GM12878 (cell line): ENCODE measurements around the gene GDAP2. TPM values are rescaled to one million over a fixed set of nuclear protein-coding genes. Genes with fewer than 3 reads are reported as not detected.

Source experiments
- ATAC-seq: fragments of 200-7000 bp; cut with Tn5 transposase; 3 replicates; pipeline ENCODE4 v1.9.1; 2020; ENCODE audit warnings: mild to moderate bottlenecking, moderate library complexity
- BruUV-seq: library from RNA; stranded (reverse); fragments of 400-500 nt; replicated peaks from 2 replicates; lab custom pipeline; 2021; lab: Mats Ljungman, UMichigan
- CTCF ChIA-PET: fragments of 300-600 bp; sonication (Branson Sonifier 250); formaldehyde crosslinking; extraction: SDS; loops from one replicate; lab custom pipeline; 2021; ENCODE audit warnings: inconsistent platforms; lab: Yijun Ruan, JAX
- POLR2A ChIA-PET: fragments of 350-600 bp; formaldehyde crosslinking; extraction: SDS; loops from one replicate; lab custom pipeline; 2021; ENCODE audit warnings: inconsistent platforms; lab: Charles Lee
- RAD21 ChIA-PET: fragments of 300-600 bp; sonication (Branson Sonifier 250); formaldehyde crosslinking; loops from one replicate; lab custom pipeline; 2023; ENCODE audit warnings: antibody characterized with exemption; ENCODE audit not compliant: unreplicated experiment; lab: Charles Lee
- SMC1A ChIA-PET: fragments of 300-600 bp; sonication (Branson Sonifier 250); formaldehyde crosslinking; loops from one replicate; lab custom pipeline; 2023; ENCODE audit not compliant: unreplicated experiment, uncharacterized antibody; lab: Charles Lee
- DNase-seq: peaks from one replicate; pipeline ENCODE4 v3.0.0-alpha.2; 2011; ENCODE audit warnings: low read depth, low spot score
- FAIRE-seq: peaks from 3 replicates; lab custom pipeline; 2011; peaks lifted over from hg19 to GRCh38; lab: Jason Lieb, UNC
- H2AFZ ChIP-seq: 2 replicates; pipeline ENCODE4 v1.6.0; 2011; ENCODE audit warnings: low read depth, low read length, control low read depth; ENCODE audit not compliant: control insufficient read depth
- H3K27ac ChIP-seq: 2 replicates; pipeline ENCODE4 v1.5.1; 2011; ENCODE audit warnings: control low read depth; ENCODE audit not compliant: control insufficient read depth, insufficient read depth
- H3K27me3 ChIP-seq, 2 experiments: replicated peaks in 1 of 2; 2 replicates each; pipeline versions ENCODE4 v1.6.0 to v1.6.1; 2011; ENCODE audit warnings: low read length in 1 of 2; ENCODE audit not compliant: control insufficient read depth in 2 of 2, insufficient read depth in 2 of 2
- H3K36me3 ChIP-seq, 2 experiments: 2 replicates each; pipeline ENCODE4 v1.5.1; 2011; ENCODE audit warnings: low read length in 1 of 2; ENCODE audit not compliant: control insufficient read depth in 2 of 2, insufficient read depth in 2 of 2
- H3K4me1 ChIP-seq: 2 replicates; pipeline ENCODE4 v1.6.1; 2011; ENCODE audit warnings: mild to moderate bottlenecking, low read length, moderate library complexity, mixed read lengths; ENCODE audit not compliant: control insufficient read depth, insufficient read depth
- H3K4me2 ChIP-seq: 2 replicates; pipeline ENCODE4 v1.6.0; 2011; ENCODE audit warnings: control low read depth; ENCODE audit not compliant: control insufficient read depth, insufficient read depth
- H3K4me3 ChIP-seq: fragments of 200-600 bp; sonication (generic); 2 replicates; pipeline ENCODE4 v1.5.1; 2016
- H3K79me2 ChIP-seq: 2 replicates; pipeline ENCODE4 v1.6.0; 2011; ENCODE audit warnings: low read length; ENCODE audit not compliant: control insufficient read depth, insufficient read depth
- H3K9ac ChIP-seq: 2 replicates; pipeline ENCODE4 v1.8.0; 2011; ENCODE audit warnings: low read length, control low read depth, mixed read lengths; ENCODE audit not compliant: control insufficient read depth, insufficient read depth
- H3K9me3 ChIP-seq: replicated peaks from 3 replicates; pipeline ENCODE4 v1.5.1; 2011; ENCODE audit warnings: mild to moderate bottlenecking, low read length; ENCODE audit not compliant: control insufficient read depth, insufficient read depth
- H4K20me1 ChIP-seq: 2 replicates; pipeline ENCODE4 v1.6.0; 2011; ENCODE audit not compliant: control insufficient read depth, insufficient read depth
- GABPA ChIP-seq: IDR thresholded peaks from 2 replicates; pipeline ENCODE4 v1.6.1; 2014; ENCODE audit warnings: antibody characterized with exemption, low read depth, mild to moderate bottlenecking, inconsistent platforms
- NFYA ChIP-seq: IDR thresholded peaks from 2 replicates; pipeline ENCODE4 v1.6.1; 2011; ENCODE audit warnings: low read depth, mild to moderate bottlenecking, low read length, improper control_type of control experiment, borderline replicate concordance
- RUNX3 ChIP-seq: IDR thresholded peaks from 2 replicates; pipeline ENCODE4 v1.6.1; 2012; ENCODE audit warnings: low read length, inconsistent platforms
- SMC3 ChIP-seq: IDR thresholded peaks from 2 replicates; pipeline ENCODE4 v1.6.1; 2011; ENCODE audit warnings: low read length, improper control_type of control experiment, borderline replicate concordance
- WGBS: methylation state at CpG from one replicate; pipeline ENCODE4 v1.1.6; 2016; ENCODE audit warnings: low lambda C conversion rate; ENCODE audit not compliant: insufficient replicate concordance, insufficient coverage; ENCODE audit errors: missing lambda C conversion rate; 5-methylcytosine and 5-hydroxymethylcytosine counted together
- in situ Hi-C: fragments of 300-500 bp; cut with MboI; formaldehyde crosslinking; loops from 9 replicates; pipeline ENCODE4 v1.14.3; 2018; ENCODE audit warnings: mixed read lengths
- intact Hi-C: fragments of 100-400 bp; cut with micrococcal nuclease; formaldehyde crosslinking; loops from one replicate; pipeline ENCODE4 v1.14.2; 2022; ENCODE audit not compliant: unreplicated experiment
- polyA plus RNA-seq, 11 experiments: library from polyadenylated mRNA; depleted of rRNA in 4 of 11; unstranded in 6 of 11; stranded (reverse) in 5 of 11; fragments of >200 nt; fragmentation: Nextera tagmentation in 4 of 11; fragmentation: Illumina TruSeq in 1 of 11; extraction: Ambion mirVana in 4 of 11; extraction: Trizol in 1 of 11; gene quantifications; 1 replicate in 1 of 11; 2 replicates in 10 of 11; pipeline versions ENCODE4 v1.2.1 to v1.2.3, GENCODE V29; 2011 to 2016; ENCODE audit warnings: inconsistent platforms in 2 of 11, missing spikeins in 2 of 11, low read depth in 1 of 11
- total RNA-seq, 4 experiments: library from RNA; depleted of rRNA in 3 of 4; stranded (reverse); fragments of >200 nt in 3 of 4; fragmentation: Illumina TruSeq in 1 of 4; extraction: Trizol in 1 of 4; gene quantifications; 2 replicates each; pipeline versions ENCODE4 v1.2.1 to v1.2.3, GENCODE V29; 2013 to 2021
- TF ChIP-seq, protein P1 (sequence below): fragments of 450-650 bp; IDR thresholded peaks from 2 replicates; pipeline ENCODE4 v1.6.1; 2016; ENCODE audit warnings: mild to moderate bottlenecking, moderate library complexity, borderline replicate concordance
- TF ChIP-seq, protein P2 (sequence below): fragments of 450-650 bp; conservative IDR thresholded peaks from 2 replicates; pipeline ENCODE4 v1.6.1; 2017; ENCODE audit warnings: mild to moderate bottlenecking, moderate library complexity
- TF ChIP-seq, protein P3 (sequence below): fragments of 450-650 bp; IDR thresholded peaks from 2 replicates; pipeline ENCODE4 v1.6.1; 2014; ENCODE audit warnings: mild to moderate bottlenecking

The GDAP2 gene
- total and polyA plus RNA-seq, 10 of the 15 experiments (the other 5 are each of a cell fraction or from before 2014, with no cell fraction given) = 2.6 to 19.2 (median 11.4) TPM

DNA sequence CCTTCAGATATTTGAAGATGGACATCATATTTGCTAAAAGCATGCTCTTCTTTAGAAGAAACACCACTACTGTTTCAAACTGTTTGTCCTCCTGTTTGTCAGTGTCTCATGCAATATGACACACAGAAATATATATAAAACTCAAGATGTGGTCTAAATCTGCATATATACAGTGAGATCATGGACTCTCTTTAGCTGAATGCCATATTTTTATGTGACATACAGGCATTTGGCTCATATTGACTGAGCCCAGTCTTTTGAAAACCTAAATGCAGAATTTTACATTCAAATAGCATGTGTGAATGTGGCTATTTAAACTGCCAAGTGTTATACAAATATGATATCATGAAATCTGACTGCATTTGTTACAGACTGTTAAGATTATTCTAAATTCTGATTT lies 18.4 kb downstream of the GDAP2 start (continued):
- TF ChIP-seq, protein P1, sequence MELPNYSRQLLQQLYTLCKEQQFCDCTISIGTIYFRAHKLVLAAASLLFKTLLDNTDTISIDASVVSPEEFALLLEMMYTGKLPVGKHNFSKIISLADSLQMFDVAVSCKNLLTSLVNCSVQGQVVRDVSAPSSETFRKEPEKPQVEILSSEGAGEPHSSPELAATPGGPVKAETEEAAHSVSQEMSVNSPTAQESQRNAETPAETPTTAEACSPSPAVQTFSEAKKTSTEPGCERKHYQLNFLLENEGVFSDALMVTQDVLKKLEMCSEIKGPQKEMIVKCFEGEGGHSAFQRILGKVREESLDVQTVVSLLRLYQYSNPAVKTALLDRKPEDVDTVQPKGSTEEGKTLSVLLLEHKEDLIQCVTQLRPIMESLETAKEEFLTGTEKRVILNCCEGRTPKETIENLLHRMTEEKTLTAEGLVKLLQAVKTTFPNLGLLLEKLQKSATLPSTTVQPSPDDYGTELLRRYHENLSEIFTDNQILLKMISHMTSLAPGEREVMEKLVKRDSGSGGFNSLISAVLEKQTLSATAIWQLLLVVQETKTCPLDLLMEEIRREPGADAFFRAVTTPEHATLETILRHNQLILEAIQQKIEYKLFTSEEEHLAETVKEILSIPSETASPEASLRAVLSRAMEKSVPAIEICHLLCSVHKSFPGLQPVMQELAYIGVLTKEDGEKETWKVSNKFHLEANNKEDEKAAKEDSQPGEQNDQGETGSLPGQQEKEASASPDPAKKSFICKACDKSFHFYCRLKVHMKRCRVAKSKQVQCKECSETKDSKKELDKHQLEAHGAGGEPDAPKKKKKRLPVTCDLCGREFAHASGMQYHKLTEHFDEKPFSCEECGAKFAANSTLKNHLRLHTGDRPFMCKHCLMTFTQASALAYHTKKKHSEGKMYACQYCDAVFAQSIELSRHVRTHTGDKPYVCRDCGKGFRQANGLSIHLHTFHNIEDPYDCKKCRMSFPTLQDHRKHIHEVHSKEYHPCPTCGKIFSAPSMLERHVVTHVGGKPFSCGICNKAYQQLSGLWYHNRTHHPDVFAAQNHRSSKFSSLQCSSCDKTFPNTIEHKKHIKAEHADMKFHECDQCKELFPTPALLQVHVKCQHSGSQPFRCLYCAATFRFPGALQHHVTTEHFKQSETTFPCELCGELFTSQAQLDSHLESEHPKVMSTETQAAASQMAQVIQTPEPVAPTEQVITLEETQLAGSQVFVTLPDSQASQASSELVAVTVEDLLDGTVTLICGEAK = no peak
- TF ChIP-seq GABPA = no peak
- TF ChIP-seq, protein P2, sequence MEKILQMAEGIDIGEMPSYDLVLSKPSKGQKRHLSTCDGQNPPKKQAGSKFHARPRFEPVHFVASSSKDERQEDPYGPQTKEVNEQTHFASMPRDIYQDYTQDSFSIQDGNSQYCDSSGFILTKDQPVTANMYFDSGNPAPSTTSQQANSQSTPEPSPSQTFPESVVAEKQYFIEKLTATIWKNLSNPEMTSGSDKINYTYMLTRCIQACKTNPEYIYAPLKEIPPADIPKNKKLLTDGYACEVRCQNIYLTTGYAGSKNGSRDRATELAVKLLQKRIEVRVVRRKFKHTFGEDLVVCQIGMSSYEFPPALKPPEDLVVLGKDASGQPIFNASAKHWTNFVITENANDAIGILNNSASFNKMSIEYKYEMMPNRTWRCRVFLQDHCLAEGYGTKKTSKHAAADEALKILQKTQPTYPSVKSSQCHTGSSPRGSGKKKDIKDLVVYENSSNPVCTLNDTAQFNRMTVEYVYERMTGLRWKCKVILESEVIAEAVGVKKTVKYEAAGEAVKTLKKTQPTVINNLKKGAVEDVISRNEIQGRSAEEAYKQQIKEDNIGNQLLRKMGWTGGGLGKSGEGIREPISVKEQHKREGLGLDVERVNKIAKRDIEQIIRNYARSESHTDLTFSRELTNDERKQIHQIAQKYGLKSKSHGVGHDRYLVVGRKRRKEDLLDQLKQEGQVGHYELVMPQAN = no peak

DNA sequence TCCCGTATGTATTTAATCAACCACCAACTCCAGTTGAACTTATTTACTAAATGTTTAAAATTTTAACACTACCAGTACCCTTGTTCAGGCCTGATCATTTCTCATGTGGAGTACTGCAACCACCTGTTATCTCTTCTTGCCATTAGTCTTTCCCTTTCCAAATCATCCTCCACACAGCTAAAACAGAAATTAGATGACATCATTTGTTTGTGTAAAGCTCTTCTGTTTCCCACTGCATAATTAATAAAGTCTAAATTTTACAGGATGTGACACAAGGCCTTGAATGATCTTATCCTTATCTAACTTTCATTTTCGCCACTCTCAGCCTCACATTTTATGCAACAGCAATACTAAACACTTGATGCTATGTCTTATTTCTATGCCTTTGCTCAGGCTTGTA lies 24.4 kb downstream of the GDAP2 start:
- BruUV-seq = no TSS peak
- Histone ChIP-seq H3K27ac (no peak overlapping the region), H3K4me2 (no peak overlapping the region), H3K79me2 (no peaks in the 10 kb centered on the region), H3K36me3 (peaks cover 0 to 4% of the 10 kb centered on the region in 2 experiments; a peak in 1 of 4 replicates), H3K4me1 (no peaks in the 10 kb centered on the region), H4K20me1 (no peaks in the 10 kb centered on the region), H3K9me3 (no peaks in the 10 kb centered on the region), H2AFZ (no peak overlapping the region), H3K4me3 (no peak overlapping the region), H3K9ac (no peak overlapping the region), H3K27me3 (no peaks in the 10 kb centered on the region)
- ChIA-PET CTCF (interaction anchor here (3.9 kb wide), 1 partner anchor 9 kb away, joined by 29 read pairs; no protein-coding TSS in a partner anchor), SMC1A (interaction anchor here (1.3 to 1.6 kb wide), 2 partner anchors 9 to 23 kb away, joined by 4 to 6 read pairs; no protein-coding TSS in a partner anchor), RAD21 (no interaction called here), POLR2A (no interaction called here)
- TF ChIP-seq, protein P3, sequence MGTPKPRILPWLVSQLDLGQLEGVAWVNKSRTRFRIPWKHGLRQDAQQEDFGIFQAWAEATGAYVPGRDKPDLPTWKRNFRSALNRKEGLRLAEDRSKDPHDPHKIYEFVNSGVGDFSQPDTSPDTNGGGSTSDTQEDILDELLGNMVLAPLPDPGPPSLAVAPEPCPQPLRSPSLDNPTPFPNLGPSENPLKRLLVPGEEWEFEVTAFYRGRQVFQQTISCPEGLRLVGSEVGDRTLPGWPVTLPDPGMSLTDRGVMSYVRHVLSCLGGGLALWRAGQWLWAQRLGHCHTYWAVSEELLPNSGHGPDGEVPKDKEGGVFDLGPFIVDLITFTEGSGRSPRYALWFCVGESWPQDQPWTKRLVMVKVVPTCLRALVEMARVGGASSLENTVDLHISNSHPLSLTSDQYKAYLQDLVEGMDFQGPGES = no peak
- TF ChIP-seq SMC3 (no peak), RUNX3 (no peak), NFYA (no peak)
- WGBS = 97% methylated on average over 2 of the region's 2 CpGs
- intact Hi-C loops = no loop called here
- DNase-seq = no peak
- ATAC-seq = no peak
- in situ Hi-C loops = no loop called here
- no peak for FAIRE-seq
